C4-2B (cell line): ENCODE data around the gene SNX33.
"Not testable (repeated sequence)": the region's sequence is repeated elsewhere in the genome, so short reads cannot be mapped to it uniquely, and the experiment has no call there.

Experiments
- CTCF ChIP-seq: fragments of 450-650 bp; conservative IDR thresholded peaks from 2 replicates; pipeline ENCODE4 v1.5.1; 2017; ENCODE audit warnings: mild to moderate bottlenecking
- ZFX ChIP-seq: fragments of 450-650 bp; IDR thresholded peaks from 2 replicates; pipeline ENCODE4 v1.6.1; 2017

DNA sequence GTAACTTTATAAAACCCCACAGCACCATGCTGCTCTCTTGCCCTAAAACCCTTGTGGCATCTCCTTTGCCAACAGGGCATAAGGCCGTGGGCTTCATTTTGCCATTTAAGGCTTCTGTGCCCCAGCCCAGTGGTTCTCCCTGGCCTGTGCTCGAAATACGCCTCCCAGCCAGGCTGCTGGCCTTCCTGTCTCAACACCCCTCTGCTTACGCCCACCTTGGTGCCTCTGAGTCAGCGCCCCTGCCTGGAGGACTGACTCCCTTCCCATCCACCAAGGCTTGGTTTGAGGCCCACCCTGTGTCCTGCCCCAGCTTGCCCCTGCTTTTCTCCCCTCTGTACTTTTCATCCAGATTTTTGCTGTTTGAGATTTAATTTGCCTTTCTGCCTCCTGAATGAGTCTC, 63.2 kb downstream of the SNX33 start:
- TF ChIP-seq CTCF, ZFX: not testable (repeated sequence)
